Progenitor cell of endocrine pancreas (in vitro differentiated cells): ENCODE results near the gene CEP192. TPM values are rescaled to one million over a fixed set of nuclear protein-coding genes. Genes with fewer than 3 reads are reported as not detected.

Experiments
- DNase-seq: peaks from one replicate; pipeline ENCODE4 v3.0.0; 2021; ENCODE audit warnings: low spot score; ENCODE audit not compliant: unreplicated experiment
- H3K27ac Mint-ChIP-seq: 2 replicates; pipeline ENCODE4 v1.8.0; 2021; ENCODE audit warnings: mild to moderate bottlenecking, moderate library complexity, mixed read lengths
- H3K27me3 Mint-ChIP-seq: 2 replicates; pipeline ENCODE4 v1.8.0; 2021; ENCODE audit warnings: mixed read lengths
- H3K36me3 Mint-ChIP-seq: 2 replicates; pipeline ENCODE4 v1.8.0; 2022; ENCODE audit warnings: mixed read lengths; ENCODE audit not compliant: insufficient read depth
- H3K4me1 Mint-ChIP-seq: 2 replicates; pipeline ENCODE4 v1.8.0; 2021; ENCODE audit warnings: low read depth, mixed read lengths
- H3K4me3 Mint-ChIP-seq: 2 replicates; pipeline ENCODE4 v1.8.0; 2021; ENCODE audit warnings: low read depth, mild to moderate bottlenecking, moderate library complexity, mixed read lengths
- H3K9me3 Mint-ChIP-seq: 2 replicates; pipeline ENCODE4 v1.8.0; 2021; ENCODE audit warnings: low read depth, mixed read lengths
- total RNA-seq: library from RNA; stranded (reverse); gene quantifications from 2 replicates; pipeline ENCODE4 v1.2.1, GENCODE V29; 2021
- TF ChIP-seq, protein P1 (sequence below): fragments of 200-600 bp; sonication (generic); IDR thresholded peaks from one replicate; pipeline ENCODE4 v1.5.0; 2021; ENCODE audit warnings: antibody characterized with exemption, mild to moderate bottlenecking; ENCODE audit not compliant: unreplicated experiment

The CEP192 gene
- total RNA-seq, 1 donor from 2014 or later = 28.4 TPM

DNA sequence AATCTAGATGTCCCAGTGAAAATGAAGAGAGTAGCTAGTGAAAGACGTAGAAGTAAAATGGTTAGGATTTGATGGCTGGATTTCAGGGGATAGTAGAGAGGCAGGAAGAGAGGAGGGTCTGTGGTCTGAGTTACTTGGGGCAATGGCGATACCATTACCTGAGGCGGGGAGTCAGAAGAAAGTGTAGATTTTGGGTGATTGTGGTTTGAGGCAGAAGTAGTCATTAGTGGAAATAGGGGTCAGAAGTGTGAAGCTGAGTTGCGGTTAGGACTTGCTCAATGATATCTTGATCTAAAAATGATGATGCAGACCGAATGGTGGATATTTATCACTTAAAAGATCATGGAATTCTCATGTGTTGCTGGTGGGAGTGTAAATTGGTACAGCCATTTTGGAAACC lies 41.0 kb downstream of the CEP192 start:
- H3K9me3 Mint-ChIP-seq = no peaks in the 10 kb centered on the region
- no peak overlapping the region for H3K27ac Mint-ChIP-seq
- no peak overlapping the region for H3K4me3 Mint-ChIP-seq
- TF ChIP-seq, protein P1, sequence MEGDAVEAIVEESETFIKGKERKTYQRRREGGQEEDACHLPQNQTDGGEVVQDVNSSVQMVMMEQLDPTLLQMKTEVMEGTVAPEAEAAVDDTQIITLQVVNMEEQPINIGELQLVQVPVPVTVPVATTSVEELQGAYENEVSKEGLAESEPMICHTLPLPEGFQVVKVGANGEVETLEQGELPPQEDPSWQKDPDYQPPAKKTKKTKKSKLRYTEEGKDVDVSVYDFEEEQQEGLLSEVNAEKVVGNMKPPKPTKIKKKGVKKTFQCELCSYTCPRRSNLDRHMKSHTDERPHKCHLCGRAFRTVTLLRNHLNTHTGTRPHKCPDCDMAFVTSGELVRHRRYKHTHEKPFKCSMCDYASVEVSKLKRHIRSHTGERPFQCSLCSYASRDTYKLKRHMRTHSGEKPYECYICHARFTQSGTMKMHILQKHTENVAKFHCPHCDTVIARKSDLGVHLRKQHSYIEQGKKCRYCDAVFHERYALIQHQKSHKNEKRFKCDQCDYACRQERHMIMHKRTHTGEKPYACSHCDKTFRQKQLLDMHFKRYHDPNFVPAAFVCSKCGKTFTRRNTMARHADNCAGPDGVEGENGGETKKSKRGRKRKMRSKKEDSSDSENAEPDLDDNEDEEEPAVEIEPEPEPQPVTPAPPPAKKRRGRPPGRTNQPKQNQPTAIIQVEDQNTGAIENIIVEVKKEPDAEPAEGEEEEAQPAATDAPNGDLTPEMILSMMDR = no peak
- DNase-seq = no peak
- H3K36me3 Mint-ChIP-seq = peaks cover 18% of the 10 kb centered on the region
- H3K27me3 Mint-ChIP-seq = no peaks in the 10 kb centered on the region
- H3K4me1 Mint-ChIP-seq = no peaks in the 10 kb centered on the region

DNA sequence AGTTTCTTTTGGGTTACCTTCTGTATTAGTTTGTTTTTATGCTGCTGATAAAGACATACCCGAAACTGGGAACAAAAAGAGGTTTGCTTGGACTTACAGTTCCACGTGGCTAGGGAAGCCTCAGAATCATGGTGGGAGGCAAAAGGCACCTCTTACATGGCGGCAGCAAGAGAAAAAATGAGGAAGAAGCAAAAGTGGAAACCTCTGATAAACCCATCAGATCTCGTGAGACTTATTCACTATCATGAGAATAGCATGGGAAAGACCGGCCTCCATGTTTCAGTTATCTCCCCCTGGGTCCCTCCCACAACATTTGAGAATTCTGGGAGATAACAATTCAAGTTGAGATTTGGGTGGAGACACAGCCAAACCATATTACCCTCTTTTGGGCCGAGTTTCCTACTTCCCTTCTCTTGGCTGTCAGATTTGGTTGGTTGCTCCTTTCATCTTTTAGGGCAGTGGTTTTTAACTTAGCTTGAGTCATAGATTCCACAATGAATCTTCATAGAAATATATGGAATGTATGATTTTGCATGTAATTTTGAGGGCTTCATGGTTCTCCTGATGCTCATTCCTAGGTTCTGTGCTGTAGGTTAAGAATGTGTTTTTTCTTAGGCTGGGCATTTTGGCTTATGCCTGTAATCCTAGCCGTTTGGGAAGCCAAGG lies 44.2 kb downstream of the CEP192 start:
- H3K27ac Mint-ChIP-seq = no peak overlapping the region
- no peak for DNase-seq
- peaks cover 27% of the 10 kb centered on the region for H3K36me3 Mint-ChIP-seq
- no peaks in the 10 kb centered on the region for H3K4me1 Mint-ChIP-seq
- TF ChIP-seq, protein P1 = no peak
- H3K4me3 Mint-ChIP-seq = no peak overlapping the region
- H3K9me3 Mint-ChIP-seq = no peaks in the 10 kb centered on the region
- no peaks in the 10 kb centered on the region for H3K27me3 Mint-ChIP-seq

DNA sequence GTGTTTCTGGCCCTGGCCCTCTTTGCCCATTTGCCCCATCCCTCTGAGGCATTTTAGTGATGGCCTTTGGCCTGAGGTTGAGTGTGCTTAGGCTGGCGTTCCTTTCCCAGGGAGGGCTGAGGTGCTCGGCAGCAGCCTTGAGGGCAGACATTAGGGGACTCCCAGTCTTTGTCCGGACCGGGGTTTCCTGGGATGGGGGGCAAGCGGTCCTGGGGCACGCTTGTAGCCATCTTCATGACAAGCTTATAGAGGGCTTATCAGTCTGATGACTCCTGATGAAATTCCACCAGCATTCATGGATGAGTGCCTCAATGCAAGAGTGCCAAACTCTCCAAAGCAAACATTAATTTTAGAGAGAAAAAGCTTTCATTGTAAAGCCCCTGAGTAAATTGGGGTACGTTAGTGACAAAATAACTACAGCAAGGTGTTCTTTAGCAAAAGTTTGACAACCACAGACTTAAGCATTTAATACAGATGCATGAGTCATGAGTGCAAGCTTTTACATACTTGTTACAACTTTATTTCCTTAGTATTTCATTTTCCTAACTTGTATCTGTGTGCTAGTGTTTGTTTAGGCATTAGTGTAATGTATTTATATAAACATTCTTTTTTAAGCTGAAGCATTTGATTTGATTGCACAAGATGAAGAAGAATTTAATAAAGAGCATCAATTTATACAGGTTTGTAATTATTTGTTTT lies 45.6 kb downstream of the CEP192 start:
- Mint-ChIP-seq H3K4me1 (no peaks in the 10 kb centered on the region), H3K27ac (no peak overlapping the region), H3K27me3 (no peaks in the 10 kb centered on the region), H3K36me3 (peaks cover 22% of the 10 kb centered on the region), H3K4me3 (no peak overlapping the region), H3K9me3 (no peaks in the 10 kb centered on the region)
- DNase-seq = no peak
- TF ChIP-seq, protein P1 = no peak

DNA sequence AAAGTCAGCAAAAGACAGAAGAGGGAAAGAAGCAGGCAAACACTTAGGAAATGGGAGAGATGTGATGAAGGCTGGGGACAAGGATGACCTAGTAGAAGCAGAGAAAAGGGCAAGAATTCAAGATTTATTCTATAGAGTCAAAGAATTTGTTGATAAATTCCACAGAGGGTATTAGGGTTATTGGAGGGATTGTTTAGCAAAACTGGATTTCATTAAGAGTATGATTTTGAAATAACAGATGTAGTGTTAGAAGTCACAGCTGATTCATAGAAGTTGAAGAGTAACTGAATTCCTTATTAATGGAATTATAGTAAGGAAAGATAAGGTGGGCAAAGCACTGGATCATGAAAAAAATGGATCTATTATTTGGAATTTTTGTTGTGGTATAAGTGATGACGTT lies 48.6 kb downstream of the CEP192 start:
- TF ChIP-seq, protein P1 = no peak
- no peaks in the 10 kb centered on the region for H3K4me1 Mint-ChIP-seq
- no peak for DNase-seq
- H3K9me3 Mint-ChIP-seq = no peaks in the 10 kb centered on the region
- H3K36me3 Mint-ChIP-seq = peaks cover 33% of the 10 kb centered on the region
- no peak overlapping the region for H3K27ac Mint-ChIP-seq
- H3K4me3 Mint-ChIP-seq = no peak overlapping the region
- no peaks in the 10 kb centered on the region for H3K27me3 Mint-ChIP-seq

DNA sequence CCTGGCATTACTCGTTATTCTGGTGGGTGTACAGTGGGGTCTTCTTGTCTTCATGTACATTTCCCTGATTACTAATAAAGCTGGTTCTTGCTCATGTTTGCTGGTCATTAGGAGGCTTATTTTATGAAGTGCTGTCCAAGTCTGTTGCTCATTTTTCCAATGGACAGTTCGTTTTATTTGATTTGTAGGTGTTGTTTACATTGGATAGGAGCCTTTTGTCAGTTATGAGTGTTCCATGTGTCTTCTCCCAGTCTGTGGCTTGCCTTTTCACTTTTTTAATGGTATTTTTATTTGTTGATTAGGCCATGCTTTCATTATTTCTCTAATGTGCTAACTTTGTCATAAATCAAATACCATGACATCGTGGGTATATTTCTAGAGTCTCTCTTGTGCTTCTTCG lies 51.9 kb downstream of the CEP192 start:
- no peak for DNase-seq
- H3K27me3 Mint-ChIP-seq = no peaks in the 10 kb centered on the region
- peaks cover 3% of the 10 kb centered on the region for H3K4me1 Mint-ChIP-seq
- H3K36me3 Mint-ChIP-seq = peaks cover 38% of the 10 kb centered on the region
- TF ChIP-seq, protein P1 = no peak
- no peak overlapping the region for H3K27ac Mint-ChIP-seq
- no peak overlapping the region for H3K4me3 Mint-ChIP-seq
- H3K9me3 Mint-ChIP-seq = no peaks in the 10 kb centered on the region
